Neuronal stem cell (in vitro differentiated cells): ENCODE data around the gene KBTBD3.

Source experiments
- DNase-seq: peaks from one replicate; pipeline ENCODE4 v3.0.0-alpha.2; 2013; ENCODE audit warnings: low spot score
- H2AFZ ChIP-seq: one replicate; pipeline ENCODE4 v1.6.1; 2013; ENCODE audit warnings: mild to moderate bottlenecking, low read length, inconsistent platforms
- H2AK5ac ChIP-seq: 2 replicates; pipeline ENCODE4 v1.6.1; 2013; ENCODE audit warnings: low read depth, mild to moderate bottlenecking, inconsistent platforms, low read length, moderate library complexity, mixed read lengths
- H2BK120ac ChIP-seq: 2 replicates; pipeline ENCODE4 v1.6.1; 2013; ENCODE audit warnings: low read depth, mild to moderate bottlenecking, inconsistent platforms, low read length, moderate library complexity, mixed read lengths
- H2BK12ac ChIP-seq: one replicate; pipeline ENCODE4 v1.6.1; 2013; ENCODE audit warnings: low read length, inconsistent platforms
- H2BK15ac ChIP-seq: 2 replicates; pipeline ENCODE4 v1.6.1; 2013; ENCODE audit warnings: mild to moderate bottlenecking, low read length, inconsistent platforms, mixed read lengths
- H2BK5ac ChIP-seq: one replicate; pipeline ENCODE4 v1.6.1; 2013; ENCODE audit warnings: inconsistent platforms, mild to moderate bottlenecking, low read length, moderate library complexity
- H3K14ac ChIP-seq: one replicate; pipeline ENCODE4 v1.6.1; 2013; ENCODE audit warnings: low read length, inconsistent platforms
- H3K18ac ChIP-seq: 2 replicates; pipeline ENCODE4 v1.6.1; 2013; ENCODE audit warnings: low read length, inconsistent platforms
- H3K23ac ChIP-seq: 2 replicates; pipeline ENCODE4 v1.6.1; 2013; ENCODE audit warnings: low read depth, mild to moderate bottlenecking, mixed read lengths, low read length, inconsistent platforms; ENCODE audit not compliant: poor library complexity
- H3K27ac ChIP-seq: replicated peaks from 3 replicates; pipeline ENCODE4 v1.5.1; 2013; ENCODE audit warnings: low read length, inconsistent platforms
- H3K27me3 ChIP-seq, 3 experiments: 2 replicates each; pipeline ENCODE4 v1.6.1; 2013; ENCODE audit warnings: low read length in 3 of 3, mild to moderate bottlenecking in 2 of 3, inconsistent platforms in 1 of 3, low read depth in 1 of 3, mixed read lengths in 1 of 3, moderate library complexity in 1 of 3; ENCODE audit not compliant: control insufficient read depth in 3 of 3, insufficient read depth in 3 of 3
- H3K36me3 ChIP-seq, 2 donors: replicated peaks in 1 of 2; 2 replicates each; pipeline ENCODE4 v1.6.1; 2013; ENCODE audit warnings: low read length in 2 of 2; ENCODE audit not compliant: control insufficient read depth in 2 of 2, insufficient read depth in 2 of 2
- H3K4ac ChIP-seq: 2 replicates; pipeline ENCODE4 v1.6.1; 2013; ENCODE audit warnings: inconsistent platforms, mild to moderate bottlenecking, low read length, moderate library complexity
- H3K4me1 ChIP-seq, 2 donors: 1 replicate in 1 of 2; 2 replicates in 1 of 2; pipeline ENCODE4 v1.6.1; 2013; ENCODE audit warnings: low read length in 2 of 2, low read depth in 1 of 2; ENCODE audit not compliant: control insufficient read depth in 2 of 2, insufficient read depth in 1 of 2
- H3K4me2 ChIP-seq: one replicate; pipeline ENCODE4 v1.6.1; 2013; ENCODE audit warnings: mild to moderate bottlenecking, low read length, inconsistent platforms; ENCODE audit not compliant: insufficient read depth, poor library complexity, severe bottlenecking
- H3K4me3 ChIP-seq, 2 donors: 2 replicates each; pipeline ENCODE4 v1.5.1; 2013; ENCODE audit warnings: low read length in 2 of 2, mild to moderate bottlenecking in 2 of 2, inconsistent platforms in 1 of 2, moderate library complexity in 1 of 2
- H3K79me1 ChIP-seq: one replicate; pipeline ENCODE4 v1.6.1; 2013; ENCODE audit warnings: low read depth, mild to moderate bottlenecking, inconsistent platforms, low read length, moderate library complexity
- H3K9ac ChIP-seq: one replicate; pipeline ENCODE4 v1.6.1; 2013; ENCODE audit warnings: mild to moderate bottlenecking, low read depth, low read length, inconsistent platforms; ENCODE audit not compliant: poor library complexity
- H3K9me3 ChIP-seq, 2 donors: replicated peaks in 1 of 2; 2 replicates each; pipeline versions ENCODE3 to v1.6.1; 2013; ENCODE audit warnings: low read length in 2 of 2, mild to moderate bottlenecking in 2 of 2, inconsistent platforms in 1 of 2, low read depth in 1 of 2, mixed read lengths in 1 of 2, moderate library complexity in 1 of 2; ENCODE audit not compliant: control insufficient read depth in 2 of 2, insufficient read depth in 1 of 2
- H4K8ac ChIP-seq: one replicate; pipeline ENCODE4 v1.6.1; 2013; ENCODE audit warnings: low read depth, mild to moderate bottlenecking, inconsistent platforms, low read length, moderate library complexity
- H4K91ac ChIP-seq: one replicate; pipeline ENCODE4 v1.6.1; 2013; ENCODE audit warnings: low read length, low read depth, mild to moderate bottlenecking, inconsistent platforms; ENCODE audit not compliant: poor library complexity
- WGBS, 2 donors: extraction: QIAGEN DNeasy Blood & Tissue Kit; methylation state at CpG; one replicate each; pipeline ENCODE4 v1.1.7; 2013; ENCODE audit warnings: missing lambda C conversion rate in 2 of 2, mixed read lengths in 1 of 2; ENCODE audit not compliant: insufficient read length in 2 of 2, insufficient replicate concordance in 1 of 2; ENCODE audit errors: extremely low coverage in 2 of 2; 5-methylcytosine and 5-hydroxymethylcytosine counted together

Gene KBTBD3

DNA sequence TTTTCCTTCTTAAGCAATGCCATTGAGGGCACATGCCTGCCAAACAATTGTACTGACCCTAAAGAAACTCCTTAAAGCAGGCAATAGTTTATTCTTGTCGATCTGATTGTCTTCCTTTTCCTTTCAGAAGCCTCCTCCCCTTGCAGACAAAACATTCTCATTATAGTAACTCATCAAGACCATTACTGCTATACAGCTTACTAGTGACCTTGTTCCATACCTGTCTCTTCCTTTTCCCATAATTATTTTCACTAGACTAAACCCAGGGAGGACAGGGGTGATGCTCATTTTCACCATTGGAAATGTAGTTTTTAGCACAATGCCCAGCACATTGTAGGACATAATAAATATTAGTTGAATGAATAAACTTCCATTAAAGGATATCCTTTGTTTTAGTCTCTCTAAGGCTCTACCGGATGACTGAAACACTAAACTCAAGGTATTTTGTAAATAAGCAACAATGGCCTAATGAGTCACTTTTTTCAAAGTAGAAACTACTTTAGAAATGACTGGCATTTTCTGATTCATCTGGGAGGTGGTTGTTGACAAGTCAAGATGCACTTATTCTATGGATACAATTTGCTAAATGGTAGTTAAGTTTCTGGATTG, 45.8 kb downstream of the KBTBD3 start:
- Histone ChIP-seq H3K27me3 (no peaks in the 10 kb centered on the region), H3K79me1 (no peaks in the 10 kb centered on the region), H2BK15ac (no peak overlapping the region), H2BK120ac (no peak overlapping the region), H3K9me3 (no peaks in the 10 kb centered on the region), H4K91ac (no peak overlapping the region), H2BK5ac (no peak overlapping the region), H3K4ac (no peak overlapping the region), H3K4me1 (peaks cover 0 to 7% of the 10 kb centered on the region in 2 donors), H3K36me3 (no peaks in the 10 kb centered on the region), H3K14ac (no peak overlapping the region), H2BK12ac (no peak overlapping the region), H3K4me2 (no peak overlapping the region), H2AK5ac (no peak overlapping the region), H3K27ac (no peak overlapping the region), H3K4me3 (no peak overlapping the region), H4K8ac (no peak overlapping the region), H2AFZ (peak overlapping the region; percentile 18), H3K9ac (no peak overlapping the region), H3K23ac (no peak overlapping the region), H3K18ac (no peak overlapping the region)
- WGBS, 2 donors = no CpG with 5 or more reads among the region's 2 CpGs
- DNase-seq = no peak

GRCh38 chr11:106030609-106031008, 46.5 kb downstream of the KBTBD3 start:
- Histone ChIP-seq H3K9ac (no peak overlapping the region), H2AK5ac (no peak overlapping the region), H3K9me3 (no peaks in the 10 kb centered on the region), H3K4me1 (peaks cover 0 to 7% of the 10 kb centered on the region in 2 donors), H3K14ac (no peak overlapping the region), H4K8ac (no peak overlapping the region), H3K36me3 (no peaks in the 10 kb centered on the region), H2BK120ac (no peak overlapping the region), H3K27me3 (no peaks in the 10 kb centered on the region), H2BK12ac (no peak overlapping the region), H3K4me2 (no peak overlapping the region), H2AFZ (no peak overlapping the region), H3K4me3 (no peak overlapping the region), H3K18ac (no peak overlapping the region), H3K27ac (no peak overlapping the region), H4K91ac (no peak overlapping the region), H3K23ac (no peak overlapping the region), H2BK15ac (no peak overlapping the region), H3K4ac (no peak overlapping the region), H3K79me1 (no peaks in the 10 kb centered on the region), H2BK5ac (no peak overlapping the region)
- no peak for DNase-seq
- WGBS, 2 donors = no CpG with 5 or more reads among the region's 4 CpGs

DNA sequence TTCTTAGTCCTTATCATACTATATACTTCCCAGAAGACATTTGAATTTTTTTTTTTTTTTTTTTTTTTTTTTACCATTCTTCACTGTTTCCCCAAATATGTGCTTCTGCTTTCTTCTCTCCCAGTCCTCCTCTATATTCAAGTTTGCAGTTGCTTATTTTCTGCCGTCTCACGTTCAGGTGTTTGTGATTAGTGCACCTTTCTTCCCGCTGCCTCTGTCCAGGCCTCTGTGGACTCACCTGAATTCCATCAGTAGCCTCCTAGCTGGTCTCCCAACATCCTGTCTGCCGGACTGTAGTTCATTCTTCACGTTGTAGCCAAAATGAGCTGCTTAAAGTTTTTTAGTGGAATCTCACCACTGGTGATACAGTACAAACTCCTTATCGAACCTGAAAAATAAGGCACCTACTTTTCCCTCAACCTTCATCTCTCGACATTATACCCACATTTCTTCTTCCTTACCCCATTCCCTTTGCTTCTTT, 54.3 kb downstream of the KBTBD3 start:
- Histone ChIP-seq H3K79me1 (peaks cover 3% of the 10 kb centered on the region), H2BK12ac (no peak overlapping the region), H3K14ac (no peak overlapping the region), H3K18ac (no peak overlapping the region), H3K23ac (no peak overlapping the region), H3K4ac (no peak overlapping the region), H3K9me3 (no peaks in the 10 kb centered on the region), H3K9ac (no peak overlapping the region), H3K27ac (no peak overlapping the region), H2BK120ac (no peak overlapping the region), H2AFZ (peak overlapping the region; percentile 91), H4K91ac (no peak overlapping the region), H3K4me3 (peak overlapping the region; percentile 86 to 98), H2AK5ac (no peak overlapping the region), H2BK15ac (no peak overlapping the region), H3K4me2 (peak overlapping the region; percentile 53), H4K8ac (no peak overlapping the region), H3K4me1 (peaks cover 5 to 6% of the 10 kb centered on the region in 2 donors), H2BK5ac (no peak overlapping the region), H3K27me3 (no peaks in the 10 kb centered on the region), H3K36me3 (peaks cover 0 to 14% of the 10 kb centered on the region in 2 donors)
- WGBS, 2 donors = 100% methylated on average over 1 to 2 of the region's 7 CpGs
- no peak for DNase-seq

- H3K4me3 ChIP-seq = peak within 1 kb of the TSS; percentile 98 to 99
- peak within 1 kb of the TSS; percentile 78 for H2BK15ac ChIP-seq
- peak within 1 kb of the TSS; percentile 87 for H2BK5ac ChIP-seq
- peak within 1 kb of the TSS; percentile 98 for H3K18ac ChIP-seq
- H2BK12ac ChIP-seq = peak within 1 kb of the TSS; percentile 84
- H2AFZ ChIP-seq = peak within 1 kb of the TSS; percentile 99
- H3K27ac ChIP-seq = no peak within 1 kb of the TSS
- DNase-seq = peak; percentile 96
- WGBS, 2 donors = no CpG with 5 or more reads among the region's 48 CpGs
- H3K36me3 ChIP-seq = peaks cover 0 to 14% of the 10 kb centered on the region in 2 donors
- H3K14ac ChIP-seq = peak within 1 kb of the TSS; percentile 94
- no peaks in the 10 kb centered on the region for H3K9me3 ChIP-seq
- H2BK120ac ChIP-seq = no peak within 1 kb of the TSS
- H3K79me1 ChIP-seq = peaks cover 3% of the 10 kb centered on the region
- peak within 1 kb of the TSS; percentile 62 for H3K4me2 ChIP-seq
- peak within 1 kb of the TSS; percentile 97 for H3K9ac ChIP-seq
- H3K23ac ChIP-seq = peak within 1 kb of the TSS; percentile 91
- H4K91ac ChIP-seq = no peak within 1 kb of the TSS
- peak within 1 kb of the TSS; percentile 37 for H2AK5ac ChIP-seq
- H4K8ac ChIP-seq = no peak within 1 kb of the TSS
- H3K4ac ChIP-seq = no peak within 1 kb of the TSS
- no peaks in the 10 kb centered on the region for H3K27me3 ChIP-seq
- H3K4me1 ChIP-seq = peaks cover 5 to 6% of the 10 kb centered on the region in 2 donors
These were observed 55.0 kb downstream of the KBTBD3 start, which contains the start of gene MSANTD4 for GRCh38 chr11:106021967-106022794. Gene MSANTD4, minus strand, starts transcription at chr11:106022240. Its CDS starts 11,323 bp downstream, at chr11:106010917.
